Activated T-helper 2 cell treated with anti-CD3 and anti-CD28 coated beads, Interferon-gamma antibody, Interleukin-2, Interleukin-4, amounts not matched to agents 10 μg/mL and 5 μg/mL and 100 μg/mL, durations not matched to agents 14 hours and 24 hours and 36 hours (primary cell): ENCODE measurements around the gene GRM5. TPM values are rescaled to one million over a fixed set of nuclear protein-coding genes. Genes with fewer than 3 reads are reported as not detected.
"Not testable (repeated sequence)": the region's sequence is repeated elsewhere in the genome, so short reads cannot be mapped to it uniquely, and the experiment has no call there.

Source experiments
- DNase-seq: peaks from one replicate; pipeline ENCODE4 v3.0.0; 2021; ENCODE audit warnings: low spot score
- H3K27ac Mint-ChIP-seq: one replicate; pipeline ENCODE4 v1.8.0; 2021; ENCODE audit warnings: mixed read lengths
- H3K27me3 Mint-ChIP-seq: one replicate; pipeline ENCODE4 v1.8.0; 2021; ENCODE audit warnings: low read depth, mixed read lengths
- H3K36me3 Mint-ChIP-seq: one replicate; pipeline ENCODE4 v1.8.0; 2021; ENCODE audit warnings: low read depth, mixed read lengths
- H3K4me1 Mint-ChIP-seq: one replicate; pipeline ENCODE4 v1.8.0; 2021; ENCODE audit warnings: low read depth, mixed read lengths
- H3K4me3 Mint-ChIP-seq: one replicate; pipeline ENCODE4 v1.8.0; 2021; ENCODE audit warnings: low read depth, mild to moderate bottlenecking, moderate library complexity, mixed read lengths
- H3K9me3 Mint-ChIP-seq: one replicate; pipeline ENCODE4 v1.8.0; 2021; ENCODE audit warnings: mixed read lengths
- intact Hi-C: fragments of 100-400 bp; cut with micrococcal nuclease; formaldehyde crosslinking; loops from one replicate; pipeline ENCODE4 v1.15.1; 2023
- total RNA-seq: library from RNA; stranded (reverse); gene quantifications from 2 replicates; pipeline ENCODE4 v1.2.3, GENCODE V29; 2022

GRM5 gene
- total RNA-seq, 1 donor from 2014 or later, result not detected

- H3K9me3 Mint-ChIP-seq, DNase-seq, H3K4me3 Mint-ChIP-seq, H3K36me3 Mint-ChIP-seq, H3K27ac Mint-ChIP-seq, H3K27me3 Mint-ChIP-seq, intact Hi-C loops, H3K4me1 Mint-ChIP-seq: not testable (repeated sequence)
Observed at GRCh38 chr11:89043861-89044588, 21.8 kb downstream of the GRM5 start.

GRCh38 chr11:89029671-89030070 is 36.1 kb downstream of the GRM5 start:
- H3K27me3 Mint-ChIP-seq, H3K4me3 Mint-ChIP-seq, intact Hi-C loops, H3K4me1 Mint-ChIP-seq, DNase-seq, H3K27ac Mint-ChIP-seq, H3K36me3 Mint-ChIP-seq, H3K9me3 Mint-ChIP-seq: not testable (repeated sequence)

- intact Hi-C loops, result no loop called here
- H3K9me3 Mint-ChIP-seq, result no peaks in the 10 kb centered on the region
- no peaks in the 10 kb centered on the region for H3K36me3 Mint-ChIP-seq
- no peak overlapping the region for H3K4me3 Mint-ChIP-seq
- no peaks in the 10 kb centered on the region for H3K4me1 Mint-ChIP-seq
- H3K27ac Mint-ChIP-seq, result no peak overlapping the region
- DNase-seq, result no peak
- no peaks in the 10 kb centered on the region for H3K27me3 Mint-ChIP-seq
Observed at GRCh38 chr11:89021339-89021738, 44.4 kb downstream of the GRM5 start.

GRCh38 chr11:89019827-89020547 is 45.8 kb downstream of the GRM5 start:
- intact Hi-C loops, H3K36me3 Mint-ChIP-seq: not testable (repeated sequence)

GRCh38 chr11:89016214-89016613 is 49.6 kb downstream of the GRM5 start:
- H3K36me3 Mint-ChIP-seq, result no peaks in the 10 kb centered on the region
- no peak overlapping the region for H3K27ac Mint-ChIP-seq
- H3K27me3 Mint-ChIP-seq, result no peaks in the 10 kb centered on the region
- H3K4me1 Mint-ChIP-seq, result no peaks in the 10 kb centered on the region
- no peak for DNase-seq
- H3K9me3 Mint-ChIP-seq, result no peaks in the 10 kb centered on the region
- H3K4me3 Mint-ChIP-seq, result no peak overlapping the region
- intact Hi-C loops, result no loop called here

More at GRCh38 chr11:89019827-89020547, 45.8 kb downstream of the GRM5 start:
- not testable (repeated sequence) for H3K27ac Mint-ChIP-seq, H3K9me3 Mint-ChIP-seq, H3K4me1 Mint-ChIP-seq, H3K27me3 Mint-ChIP-seq, DNase-seq, H3K4me3 Mint-ChIP-seq

GRCh38 chr11:89015614-89016013 is 50.2 kb downstream of the GRM5 start:
- Mint-ChIP-seq H3K4me3 (no peak overlapping the region), H3K27ac (no peak overlapping the region), H3K27me3 (no peaks in the 10 kb centered on the region), H3K4me1 (no peaks in the 10 kb centered on the region), H3K36me3 (no peaks in the 10 kb centered on the region), H3K9me3 (no peaks in the 10 kb centered on the region)
- intact Hi-C loops, result no loop called here
- DNase-seq, result no peak

GRCh38 chr11:89000852-89001251 is 64.9 kb downstream of the GRM5 start:
- H3K4me3 Mint-ChIP-seq, H3K36me3 Mint-ChIP-seq, H3K9me3 Mint-ChIP-seq, DNase-seq, intact Hi-C loops, H3K27me3 Mint-ChIP-seq, H3K27ac Mint-ChIP-seq, H3K4me1 Mint-ChIP-seq: not testable (repeated sequence)

- Mint-ChIP-seq H3K27me3 (no peaks in the 10 kb centered on the region), H3K27ac (no peak overlapping the region), H3K4me3 (no peak overlapping the region), H3K36me3 (no peaks in the 10 kb centered on the region), H3K9me3 (no peaks in the 10 kb centered on the region), H3K4me1 (no peaks in the 10 kb centered on the region)
- DNase-seq, result no peak
- intact Hi-C loops, result no loop called here
Observed at GRCh38 chr11:88979641-88980040, 86.1 kb downstream of the GRM5 start.

- H3K9me3 Mint-ChIP-seq, H3K27ac Mint-ChIP-seq, H3K27me3 Mint-ChIP-seq, DNase-seq, H3K4me3 Mint-ChIP-seq, H3K4me1 Mint-ChIP-seq, intact Hi-C loops, H3K36me3 Mint-ChIP-seq: not testable (repeated sequence)
Observed at GRCh38 chr11:88978992-88979391, 86.8 kb downstream of the GRM5 start.

GRCh38 chr11:88975441-88975840 is 90.3 kb downstream of the GRM5 start:
- H3K9me3 Mint-ChIP-seq, result not testable (repeated sequence)

GRCh38 chr11:88972210-88972609 is 93.6 kb downstream of the GRM5 start:
- Mint-ChIP-seq H3K27me3 (no peaks in the 10 kb centered on the region), H3K36me3 (no peaks in the 10 kb centered on the region), H3K9me3 (no peaks in the 10 kb centered on the region), H3K4me1 (no peaks in the 10 kb centered on the region), H3K4me3 (no peak overlapping the region), H3K27ac (no peak overlapping the region)
- no peak for DNase-seq
- intact Hi-C loops, result no loop called here

More at GRCh38 chr11:88975441-88975840, 90.3 kb downstream of the GRM5 start:
- H3K27me3 Mint-ChIP-seq, H3K4me3 Mint-ChIP-seq, H3K4me1 Mint-ChIP-seq, H3K36me3 Mint-ChIP-seq, intact Hi-C loops, H3K27ac Mint-ChIP-seq, DNase-seq: not testable (repeated sequence)

- H3K27ac Mint-ChIP-seq, intact Hi-C loops, H3K36me3 Mint-ChIP-seq, H3K27me3 Mint-ChIP-seq, H3K4me3 Mint-ChIP-seq, H3K9me3 Mint-ChIP-seq, DNase-seq, H3K4me1 Mint-ChIP-seq: not testable (repeated sequence)
Observed at GRCh38 chr11:88961621-88962020, 104.2 kb downstream of the GRM5 start.

- intact Hi-C loops, H3K36me3 Mint-ChIP-seq, H3K27me3 Mint-ChIP-seq, DNase-seq, H3K4me3 Mint-ChIP-seq, H3K9me3 Mint-ChIP-seq, H3K27ac Mint-ChIP-seq, H3K4me1 Mint-ChIP-seq: not testable (repeated sequence)
Observed at GRCh38 chr11:88959857-88960256, 105.9 kb downstream of the GRM5 start.
